ENCODE data around the gene LCN15.
A peak's percentile ranks its signal among the peaks of the same experiment; 100 is the strongest.

- peak; percentile 18 for TF ChIP-seq POLR2A (IDR thresholded peaks at IDR 0.05; ENCODE audit: low read length)
- no peak for TF ChIP-seq GATA1 (IDR thresholded peaks at IDR 0.05; ENCODE audit: low read depth, low read length)
These were observed 41.4 kb downstream of the LCN15 start for GRCh38 chr9:136722969-136723356.

Measured in erythroblast (primary cell).